Measurements from ENCODE around the gene EPB41. TPM values are rescaled to one million over a fixed set of nuclear protein-coding genes. Genes with fewer than 3 reads are reported as not detected.

EPB41 gene
- total and polyA plus RNA-seq, 2 donors (not counting 3 experiments of a cell fraction or from before 2014, with no cell fraction given) = 22.3 to 45.7 TPM

- dilution Hi-C loops (cut with MboI; ENCODE audit: extremely low pct_ligation_motif_present, low sequenced_read_pairs) (no loop called here), intact Hi-C loops (cut with micrococcal nuclease) (loop anchor here (1.0 to 5.0 kb wide), 2 partner anchors 89 to 151 kb away; partner anchors contain the start of gene TMEM200B)
- CTCF ChIA-PET = interaction anchor here (0.9 to 11.7 kb wide), 20 partner anchors 9 to 248 kb away, joined by 3 to 389 read pairs (median 7); partner anchors contain the start of gene EPB41
- H4K20me1 ChIP-seq (replicated peaks; ENCODE audit: control insufficient read depth, extremely low read depth, insufficient read depth, low read length) = no peaks in the 10 kb centered on the region
- FAIRE-seq (no peak), DNase-seq (ENCODE audit: low read depth, low spot score) (peak; percentile 77)
- H3K27ac ChIP-seq (ENCODE audit: insufficient read depth, low read depth, low read length) = no peak overlapping the region
- BruUV-seq (replicated peaks) = no TSS peak
- no peaks in the 10 kb centered on the region for H3K9me3 ChIP-seq (replicated peaks; ENCODE audit: control insufficient read depth, insufficient read depth, low read length)
- H3K9ac ChIP-seq (replicated peaks; ENCODE audit: extremely low read depth, insufficient read depth, low read length) = no peak overlapping the region
- POLR2A ChIA-PET = interaction anchor here (0.6 kb wide), 1 partner anchor 148 kb away, joined by 3 read pairs; no protein-coding TSS in a partner anchor
- no peak overlapping the region for H2AFZ ChIP-seq (ENCODE audit: low read depth, low read length)
- H3K36me3 ChIP-seq (ENCODE audit: control insufficient read depth in 2 of 2, extremely low read depth in 1 of 2, insufficient read depth in 2 of 2, low read length in 2 of 2) = peaks cover 0 to 3% of the 10 kb centered on the region in 2 experiments
- peaks cover 4% of the 10 kb centered on the region for H3K4me1 ChIP-seq (ENCODE audit: control insufficient read depth, extremely low read depth, insufficient read depth, low read length)
- H3K79me2 ChIP-seq (ENCODE audit: control insufficient read depth, insufficient read depth, low read length) = no peaks in the 10 kb centered on the region
- TF ChIP-seq MAX (IDR thresholded peaks at IDR 0.05; ENCODE audit: insufficient read depth, insufficient read length) = no peak
- TF ChIP-seq JUN (IDR thresholded peaks at IDR 0.05; ENCODE audit: borderline replicate concordance, insufficient read depth, insufficient read length, low read depth) = no peak
- TF ChIP-seq EZH2 (IDR thresholded peaks at IDR 0.05; ENCODE audit: borderline replicate concordance, low read depth, low read length, severe bottlenecking) = no peak
- no peak for TF ChIP-seq MYC (IDR thresholded peaks at IDR 0.05; ENCODE audit: low read depth, low read length)
- TF ChIP-seq FOS (IDR thresholded peaks at IDR 0.05; ENCODE audit: borderline replicate concordance, insufficient read depth, low read length) = no peak
- H3K4me2 ChIP-seq (ENCODE audit: insufficient read depth, low read length) = no peak overlapping the region
- no peaks in the 10 kb centered on the region for H3K27me3 ChIP-seq (ENCODE audit: control insufficient read depth in 2 of 2, insufficient read depth in 2 of 2, low read length in 2 of 2)
- H3K9me1 ChIP-seq (replicated peaks; ENCODE audit: control insufficient read depth, extremely low read depth, insufficient read depth, low read length) = no peaks in the 10 kb centered on the region
- no peak overlapping the region for H3K4me3 ChIP-seq (replicated peaks in 1 of 3; ENCODE audit: insufficient read depth in 1 of 3, low read depth in 1 of 3, low read length in 3 of 3)
Measured at GRCh38 chr1:29032841-29033240, 118.5 kb downstream of the EPB41 start.

GRCh38 chr1:29033829-29034466, 119.6 kb downstream of the EPB41 start:
- DNase-seq (ENCODE audit: low read depth, low spot score) = peak; percentile 75
- CTCF ChIA-PET = interaction anchor here (0.9 to 11.7 kb wide), 22 partner anchors 8 to 249 kb away, joined by 3 to 389 read pairs (median 8); partner anchors contain the start of gene EPB41
- no peak overlapping the region for H3K27ac ChIP-seq (ENCODE audit: insufficient read depth, low read depth, low read length)
- peaks cover 4% of the 10 kb centered on the region for H3K4me1 ChIP-seq (ENCODE audit: control insufficient read depth, extremely low read depth, insufficient read depth, low read length)
- H3K27me3 ChIP-seq (ENCODE audit: control insufficient read depth in 2 of 2, insufficient read depth in 2 of 2, low read length in 2 of 2) = no peaks in the 10 kb centered on the region
- H2AFZ ChIP-seq (ENCODE audit: low read depth, low read length) = no peak overlapping the region
- FAIRE-seq = no peak
- H3K9ac ChIP-seq (replicated peaks; ENCODE audit: extremely low read depth, insufficient read depth, low read length) = no peak overlapping the region
- H3K79me2 ChIP-seq (ENCODE audit: control insufficient read depth, insufficient read depth, low read length) = no peaks in the 10 kb centered on the region
- H3K4me2 ChIP-seq (ENCODE audit: insufficient read depth, low read length) = no peak overlapping the region
- intact Hi-C loops (cut with micrococcal nuclease) (loop anchor here (1.0 to 5.0 kb wide), 5 partner anchors 88 to 249 kb away; partner anchors contain the start of gene TMEM200B), dilution Hi-C loops (cut with MboI; ENCODE audit: extremely low pct_ligation_motif_present, low sequenced_read_pairs) (no loop called here)
- no TSS peak for BruUV-seq (replicated peaks)
- H4K20me1 ChIP-seq (replicated peaks; ENCODE audit: control insufficient read depth, extremely low read depth, insufficient read depth, low read length) = no peaks in the 10 kb centered on the region
- no peaks in the 10 kb centered on the region for H3K9me3 ChIP-seq (replicated peaks; ENCODE audit: control insufficient read depth, insufficient read depth, low read length)
- no peaks in the 10 kb centered on the region for H3K9me1 ChIP-seq (replicated peaks; ENCODE audit: control insufficient read depth, extremely low read depth, insufficient read depth, low read length)
- POLR2A ChIA-PET = interaction anchor here (0.7 kb wide), 1 partner anchor 310 kb away, joined by 11 read pairs; no protein-coding TSS in a partner anchor
- TF ChIP-seq GATA2 (IDR thresholded peaks at IDR 0.05; ENCODE audit: insufficient read depth, insufficient read length, low read depth, low read length) (no peak), CTCF (IDR thresholded peaks at IDR 0.05; ENCODE audit: extremely low read depth in 1 of 2, insufficient read depth in 1 of 2, low read depth in 1 of 2, low read length in 2 of 2) (peak; percentile 28 to 31)
- H3K4me3 ChIP-seq (replicated peaks in 1 of 3; ENCODE audit: insufficient read depth in 1 of 3, low read depth in 1 of 3, low read length in 3 of 3) = no peak overlapping the region
- peaks cover 0 to 3% of the 10 kb centered on the region in 2 experiments for H3K36me3 ChIP-seq (ENCODE audit: control insufficient read depth in 2 of 2, extremely low read depth in 1 of 2, insufficient read depth in 2 of 2, low read length in 2 of 2)

Measured in endothelial cell of umbilical vein (primary cell).